ENCODE measurements around the gene ASPM. TPM values are rescaled to one million over a fixed set of nuclear protein-coding genes. Genes with fewer than 3 reads are reported as not detected.

ASPM gene
- total and polyA plus RNA-seq, 8 donors, result 1.1 to 46.2 (median 21.8) TPM

- no peak overlapping the region for H3K27ac ChIP-seq
- no peak for ATAC-seq
- no peak for DNase-seq
- H3K4me1 ChIP-seq, result peaks cover 0 to 16% of the 10 kb centered on the region in 2 donors
- H3K27me3 ChIP-seq, result no peaks in the 10 kb centered on the region
- no peaks in the 10 kb centered on the region for H3K36me3 ChIP-seq
- TF ChIP-seq CTCF (IDR thresholded peaks at IDR 0.05), result no peak
- intact Hi-C loops (cut with DNase I), result no loop called here
- no peak overlapping the region for H3K4me3 ChIP-seq
- no peaks in the 10 kb centered on the region for H3K9me3 ChIP-seq
Measured at GRCh38 chr1:197144570-197145325, 1.7 kb downstream of the ASPM start.

- Histone ChIP-seq H3K9me3 (no peaks in the 10 kb centered on the region), H3K36me3 (no peaks in the 10 kb centered on the region), H3K4me3 (no peak overlapping the region), H3K27me3 (no peaks in the 10 kb centered on the region), H3K27ac (no peak overlapping the region), H3K4me1 (peaks cover 0 to 16% of the 10 kb centered on the region in 2 donors)
- intact Hi-C loops (cut with DNase I), result no loop called here
- no peak for TF ChIP-seq CTCF (IDR thresholded peaks at IDR 0.05)
- ATAC-seq, result no peak
- DNase-seq, result no peak
Measured at GRCh38 chr1:197143276-197143675, 3.2 kb downstream of the ASPM start.

- Histone ChIP-seq H3K27me3 (no peaks in the 10 kb centered on the region), H3K4me1 (peaks cover 0 to 16% of the 10 kb centered on the region in 2 donors), H3K9me3 (no peaks in the 10 kb centered on the region), H3K4me3 (no peak overlapping the region), H3K27ac (no peak overlapping the region), H3K36me3 (no peaks in the 10 kb centered on the region)
- no peak for ATAC-seq
- no peak for DNase-seq
- intact Hi-C loops (cut with DNase I), result no loop called here
- TF ChIP-seq CTCF (IDR thresholded peaks at IDR 0.05), result no peak
Measured at GRCh38 chr1:197141575-197141974, 4.9 kb downstream of the ASPM start.

- Histone ChIP-seq H3K9me3 (no peaks in the 10 kb centered on the region), H3K27me3 (no peaks in the 10 kb centered on the region), H3K4me3 (no peak overlapping the region), H3K36me3 (no peaks in the 10 kb centered on the region), H3K4me1 (peaks cover 0 to 7% of the 10 kb centered on the region in 2 donors), H3K27ac (no peak overlapping the region)
- no peak for TF ChIP-seq CTCF (IDR thresholded peaks at IDR 0.05)
- intact Hi-C loops (cut with DNase I), result no loop called here
- DNase-seq, result no peak
- no peak for ATAC-seq
Measured at GRCh38 chr1:197140121-197140520, 6.3 kb downstream of the ASPM start.

- Histone ChIP-seq H3K9me3 (no peaks in the 10 kb centered on the region), H3K27ac (no peak overlapping the region), H3K36me3 (no peaks in the 10 kb centered on the region), H3K27me3 (no peaks in the 10 kb centered on the region), H3K4me1 (no peaks in the 10 kb centered on the region), H3K4me3 (no peak overlapping the region)
- DNase-seq (no peak), ATAC-seq (no peak)
- intact Hi-C loops (cut with DNase I), result no loop called here
- no peak for TF ChIP-seq CTCF (IDR thresholded peaks at IDR 0.05)
Measured at GRCh38 chr1:197139169-197139568, 7.3 kb downstream of the ASPM start.

All from left lung (tissue), 10 donors.